BLaER1 (cell line): ENCODE results near the gene CTSW.
A peak's percentile ranks its signal among the peaks of the same experiment; 100 is the strongest.

Experiments
- H3K27ac ChIP-seq: shearing (Covaris generic); formaldehyde crosslinking; 2 replicates; pipeline ENCODE4 v1.8.1; 2022
- H3K27me3 ChIP-seq: shearing (Covaris generic); formaldehyde crosslinking; 2 replicates; pipeline ENCODE4 v1.8.1; 2022
- H3K36me3 ChIP-seq: shearing (Covaris generic); formaldehyde crosslinking; 2 replicates; pipeline ENCODE4 v1.8.1; 2022
- H3K4me1 ChIP-seq: shearing (Covaris generic); formaldehyde crosslinking; 2 replicates; pipeline ENCODE4 v1.8.1; 2022
- H3K4me2 ChIP-seq: shearing (Covaris generic); formaldehyde crosslinking; 2 replicates; pipeline ENCODE4 v1.8.1; 2022
- H3K4me3 ChIP-seq: shearing (Covaris generic); formaldehyde crosslinking; 2 replicates; pipeline ENCODE4 v1.8.1; 2022
- H3K9ac ChIP-seq: shearing (Covaris generic); formaldehyde crosslinking; 2 replicates; pipeline ENCODE4 v1.8.1; 2022
- H3K9me3 ChIP-seq: shearing (Covaris generic); formaldehyde crosslinking; 2 replicates; pipeline ENCODE4 v1.8.1; 2022
- H4K20me1 ChIP-seq: shearing (Covaris generic); formaldehyde crosslinking; 2 replicates; pipeline ENCODE4 v1.8.1; 2022
- Cebpa-rat ChIP-seq: shearing (Covaris generic); IDR thresholded peaks from 2 replicates; pipeline ENCODE4 v1.8.1; 2022

CTSW gene

DNA sequence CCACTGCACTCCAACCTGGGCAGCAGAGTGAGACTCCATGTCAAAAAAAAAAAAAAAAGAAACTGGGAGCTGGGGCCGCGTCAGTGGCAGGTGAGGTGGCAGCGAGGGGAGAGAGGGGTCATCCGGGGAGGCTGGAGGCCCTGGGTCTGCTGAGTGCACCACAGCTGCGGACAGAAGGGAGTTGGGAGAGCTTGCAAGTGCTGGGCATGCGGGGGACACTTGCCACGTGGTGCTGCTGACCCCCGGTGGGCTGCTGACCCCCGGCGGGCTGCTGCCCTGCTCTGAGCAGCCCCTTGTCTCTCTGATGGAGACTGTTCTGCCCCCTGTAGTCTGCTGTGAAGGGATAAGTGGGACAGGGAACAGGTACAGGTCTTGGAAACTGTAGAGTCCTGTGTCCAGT is 42.2 kb downstream of the CTSW start:
- H4K20me1 ChIP-seq = peaks cover 17% of the 10 kb centered on the region; the same call in 1 of the 2 replicates
- peaks cover 38% of the 10 kb centered on the region for H3K36me3 ChIP-seq
- no peak for TF ChIP-seq Cebpa-rat
- H3K9ac ChIP-seq = 0 out of 2 replicates have a peak overlapping the region, but pooled peaks have one; percentile 6
- no peak overlapping the region for H3K27ac ChIP-seq
- H3K4me2 ChIP-seq = no peak overlapping the region
- H3K4me3 ChIP-seq = no peak overlapping the region
- H3K27me3 ChIP-seq = no peaks in the 10 kb centered on the region
- peaks cover 30% of the 10 kb centered on the region for H3K4me1 ChIP-seq
- no peaks in the 10 kb centered on the region for H3K9me3 ChIP-seq

DNA sequence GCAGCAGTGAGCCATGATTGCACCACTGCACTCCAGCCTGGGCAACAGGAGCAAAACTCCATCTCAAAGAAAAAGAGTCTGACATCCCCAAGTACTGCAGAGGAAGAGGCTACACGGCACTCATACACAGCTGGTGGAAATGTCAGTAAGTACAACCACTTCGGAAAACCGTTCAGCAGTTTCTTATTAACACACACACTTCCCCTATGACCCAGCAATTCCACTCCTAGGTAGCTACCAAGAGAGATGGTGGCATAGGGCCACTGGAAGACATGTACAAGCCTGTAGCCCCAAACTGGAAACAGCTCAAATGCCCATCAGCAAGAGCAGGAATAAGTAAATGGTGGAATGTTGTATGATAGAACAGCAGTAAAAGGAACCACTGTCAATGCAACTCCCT is 42.9 kb downstream of the CTSW start:
- Histone ChIP-seq H3K4me3 (no peak overlapping the region), H4K20me1 (peaks cover 10% of the 10 kb centered on the region; the same call in 1 of the 2 replicates), H3K9ac (no peak overlapping the region), H3K36me3 (peaks cover 33% of the 10 kb centered on the region), H3K27me3 (no peaks in the 10 kb centered on the region), H3K4me1 (peaks cover 30% of the 10 kb centered on the region), H3K4me2 (no peak overlapping the region), H3K9me3 (no peaks in the 10 kb centered on the region), H3K27ac (no peak overlapping the region)
- no peak for TF ChIP-seq Cebpa-rat

DNA sequence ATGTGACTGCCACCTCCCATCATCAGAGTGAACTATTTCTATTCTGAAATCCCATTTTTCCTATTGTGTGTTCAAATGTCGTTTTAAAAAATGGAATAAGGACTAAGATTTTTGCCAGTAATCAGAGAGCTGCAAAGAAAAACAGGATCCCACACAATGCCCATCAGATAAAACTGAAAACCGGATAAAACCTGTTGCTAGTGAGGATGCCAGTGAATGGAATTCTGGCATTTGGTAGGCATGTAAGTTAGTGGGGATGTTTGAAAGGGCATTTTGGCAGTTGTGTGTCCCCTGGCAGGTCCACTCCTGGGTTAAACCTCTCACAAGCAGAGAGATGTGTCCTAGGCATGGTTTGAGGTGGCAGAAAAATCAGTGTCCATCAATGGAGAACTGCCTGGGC is 45.8 kb downstream of the CTSW start:
- no peaks in the 10 kb centered on the region for H3K27me3 ChIP-seq
- no peak overlapping the region for H3K4me3 ChIP-seq
- TF ChIP-seq Cebpa-rat = no peak
- no peak overlapping the region for H3K4me2 ChIP-seq
- peaks cover 33% of the 10 kb centered on the region for H3K36me3 ChIP-seq
- H3K4me1 ChIP-seq = peaks cover 38% of the 10 kb centered on the region
- no peak overlapping the region for H3K9ac ChIP-seq
- H3K27ac ChIP-seq = no peak overlapping the region
- H4K20me1 ChIP-seq = peaks cover 1% of the 10 kb centered on the region; the same call in 1 of the 2 replicates
- H3K9me3 ChIP-seq = no peaks in the 10 kb centered on the region

DNA sequence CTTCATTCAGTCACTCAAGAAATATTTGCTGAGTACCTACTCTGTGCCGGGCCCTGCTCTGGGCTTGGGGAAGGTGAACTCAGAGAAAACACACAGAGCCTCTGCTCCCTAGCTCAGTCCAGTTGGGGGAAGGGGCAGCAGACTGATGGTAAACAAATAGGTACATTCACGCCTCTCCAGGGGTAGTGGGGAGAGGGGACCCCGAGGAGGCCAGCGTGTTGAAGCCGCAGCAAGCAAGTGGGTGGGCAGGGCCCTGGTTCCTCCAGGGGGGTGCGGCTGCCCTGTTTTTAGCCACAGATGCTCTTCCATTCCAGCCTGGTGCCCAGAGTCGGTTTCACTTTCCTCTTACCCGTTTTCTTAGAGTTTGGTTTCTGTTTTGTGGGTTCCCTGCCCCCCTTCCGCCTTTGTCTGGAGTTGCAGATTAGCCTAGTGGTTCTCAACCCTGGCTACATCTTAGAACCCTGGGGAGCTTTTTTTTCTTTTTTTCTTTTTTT is 48.3 kb downstream of the CTSW start:
- Histone ChIP-seq H3K9ac (peak overlapping the region; percentile 74), H3K4me1 (peaks cover 50% of the 10 kb centered on the region), H4K20me1 (no peaks in the 10 kb centered on the region), H3K9me3 (no peaks in the 10 kb centered on the region), H3K36me3 (peaks cover 13% of the 10 kb centered on the region), H3K4me3 (peak overlapping the region; percentile 56), H3K4me2 (peak overlapping the region; percentile 87), H3K27ac (peak overlapping the region; percentile 93), H3K27me3 (no peaks in the 10 kb centered on the region)
- no peak for TF ChIP-seq Cebpa-rat

DNA sequence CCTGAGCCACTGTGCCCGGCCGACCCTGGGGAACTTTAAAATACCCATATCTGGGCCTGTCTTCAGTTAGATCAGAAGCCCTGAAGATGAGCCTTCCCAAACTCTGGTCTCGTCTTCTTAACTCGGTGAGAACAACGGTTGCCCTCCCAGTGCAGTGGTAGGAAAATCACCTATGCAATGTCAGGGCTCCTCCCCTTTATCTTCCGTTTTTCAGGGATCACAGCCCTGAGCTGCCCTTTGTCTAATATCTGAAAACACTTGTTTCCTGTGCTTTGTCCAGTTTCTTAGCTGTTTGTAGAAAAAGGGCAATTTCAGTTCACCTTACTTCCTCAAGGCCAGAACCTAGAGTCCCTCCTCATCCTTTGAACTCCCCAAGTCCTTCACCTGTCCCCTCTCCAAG is 49.0 kb downstream of the CTSW start:
- Histone ChIP-seq H3K4me3 (peak overlapping the region; percentile 56), H3K36me3 (peaks cover 9% of the 10 kb centered on the region; the same call in 1 of the 2 replicates), H3K9me3 (no peaks in the 10 kb centered on the region), H3K27ac (peak overlapping the region; percentile 93), H3K4me2 (peak overlapping the region; percentile 87), H3K27me3 (no peaks in the 10 kb centered on the region), H3K9ac (peak overlapping the region; percentile 74), H3K4me1 (peaks cover 50% of the 10 kb centered on the region), H4K20me1 (no peaks in the 10 kb centered on the region)
- TF ChIP-seq Cebpa-rat = no peak

DNA sequence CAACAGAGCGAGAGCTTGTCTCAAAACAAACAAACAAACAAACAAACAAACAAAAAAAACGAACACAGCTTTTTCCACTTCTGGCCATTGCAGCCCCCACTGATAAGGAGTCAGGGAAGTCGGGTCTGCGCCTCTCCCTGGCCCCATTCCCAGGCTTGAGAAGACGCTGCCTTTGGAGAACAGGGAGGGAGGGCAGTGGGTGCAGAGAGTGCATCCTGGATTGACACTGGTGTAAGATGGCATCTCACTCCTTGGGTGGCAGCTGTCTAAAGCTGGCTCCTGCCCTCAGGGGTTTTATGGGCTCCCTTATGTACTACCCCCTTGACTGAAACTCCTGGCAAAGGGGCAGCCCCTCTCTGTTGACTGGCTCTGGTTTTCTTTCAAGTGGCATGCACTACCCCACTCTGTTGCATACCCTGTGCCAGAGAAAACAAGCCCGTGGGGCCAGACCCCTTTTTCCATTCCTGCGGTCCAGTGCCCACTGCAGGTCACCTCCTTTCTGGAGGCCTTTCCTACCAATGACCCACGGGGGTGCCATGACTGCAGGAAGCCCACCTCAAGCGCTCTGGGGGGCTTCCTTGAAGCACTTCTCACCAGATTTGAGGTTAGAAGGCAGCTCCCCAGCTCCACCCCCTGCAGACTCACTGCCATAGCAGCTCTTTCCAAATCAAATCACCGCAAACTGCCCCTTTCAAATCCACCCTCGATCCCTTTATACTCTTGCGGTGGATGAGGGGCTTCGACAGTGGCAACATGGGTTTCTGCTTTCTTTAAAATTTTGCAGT is 52.3 kb downstream of the CTSW start:
- TF ChIP-seq Cebpa-rat = no peak
- Histone ChIP-seq H3K4me3 (no peak overlapping the region), H3K27ac (peak overlapping the region; percentile 16; the same call in 1 of the 2 replicates), H3K4me1 (peaks cover 47% of the 10 kb centered on the region), H3K9me3 (no peaks in the 10 kb centered on the region), H3K9ac (no peak overlapping the region), H3K4me2 (peak overlapping the region; percentile 43), H4K20me1 (no peaks in the 10 kb centered on the region), H3K36me3 (no peaks in the 10 kb centered on the region), H3K27me3 (no peaks in the 10 kb centered on the region)

DNA sequence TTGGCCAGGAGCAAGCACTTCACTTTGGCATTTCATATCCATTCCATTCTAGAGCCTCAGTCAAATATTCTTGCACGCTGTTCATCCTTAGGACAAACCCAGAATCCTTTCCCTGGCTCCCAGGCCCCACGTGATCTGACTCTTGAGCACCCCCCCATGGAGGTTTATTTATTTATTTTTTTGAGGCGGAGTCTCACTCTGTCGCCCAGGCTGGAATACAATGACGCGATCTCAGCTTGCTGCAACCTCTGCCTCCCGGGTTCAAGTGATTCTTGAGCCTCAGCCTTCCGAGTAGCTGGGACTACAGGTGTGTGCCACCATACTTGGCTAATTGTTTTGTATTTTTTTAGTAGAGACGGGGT is 52.9 kb downstream of the CTSW start:
- Histone ChIP-seq H3K4me1 (peaks cover 41% of the 10 kb centered on the region), H3K4me3 (no peak overlapping the region), H3K9ac (no peak overlapping the region), H3K36me3 (no peaks in the 10 kb centered on the region), H3K9me3 (no peaks in the 10 kb centered on the region), H3K27me3 (no peaks in the 10 kb centered on the region), H3K27ac (no peak overlapping the region), H3K4me2 (no peak overlapping the region), H4K20me1 (no peaks in the 10 kb centered on the region)
- no peak for TF ChIP-seq Cebpa-rat
